Measurements from ENCODE around the gene HOXB9. TPM values are rescaled to one million over a fixed set of nuclear protein-coding genes. Genes with fewer than 3 reads are reported as not detected.

Gene HOXB9
- total and polyA plus RNA-seq, 10 of the 15 experiments (the other 5 are each of a cell fraction or from before 2014, with no cell fraction given) = 0.01 to 0.49 (median 0.09) TPM; not detected in 5

- H3K4me1 ChIP-seq (ENCODE audit: control insufficient read depth, insufficient read depth, low read length) = peaks cover 11% of the 10 kb centered on the region
- RAD21 ChIA-PET (ENCODE audit: unreplicated experiment) = interaction anchor here (0.7 kb wide), 1 partner anchor 169 kb away, joined by 4 read pairs; no protein-coding TSS in a partner anchor
- no peak overlapping the region for H3K4me3 ChIP-seq
- no peaks in the 10 kb centered on the region; a peak in 1 of 4 replicates for H3K36me3 ChIP-seq (ENCODE audit: control insufficient read depth in 2 of 2, insufficient read depth in 2 of 2, low read length in 1 of 2)
- CTCF ChIA-PET = interaction anchor here (0.7 to 1.0 kb wide), 3 partner anchors 10 to 218 kb away, joined by 3 to 5 read pairs (median 3); no protein-coding TSS in a partner anchor
- no peak for DNase-seq (ENCODE audit: low read depth, low spot score)
- H3K9me3 ChIP-seq (replicated peaks; ENCODE audit: control insufficient read depth, insufficient read depth, low read length) = no peaks in the 10 kb centered on the region
- in situ Hi-C loops (cut with MboI) = no loop called here
- TF ChIP-seq, protein P1, sequence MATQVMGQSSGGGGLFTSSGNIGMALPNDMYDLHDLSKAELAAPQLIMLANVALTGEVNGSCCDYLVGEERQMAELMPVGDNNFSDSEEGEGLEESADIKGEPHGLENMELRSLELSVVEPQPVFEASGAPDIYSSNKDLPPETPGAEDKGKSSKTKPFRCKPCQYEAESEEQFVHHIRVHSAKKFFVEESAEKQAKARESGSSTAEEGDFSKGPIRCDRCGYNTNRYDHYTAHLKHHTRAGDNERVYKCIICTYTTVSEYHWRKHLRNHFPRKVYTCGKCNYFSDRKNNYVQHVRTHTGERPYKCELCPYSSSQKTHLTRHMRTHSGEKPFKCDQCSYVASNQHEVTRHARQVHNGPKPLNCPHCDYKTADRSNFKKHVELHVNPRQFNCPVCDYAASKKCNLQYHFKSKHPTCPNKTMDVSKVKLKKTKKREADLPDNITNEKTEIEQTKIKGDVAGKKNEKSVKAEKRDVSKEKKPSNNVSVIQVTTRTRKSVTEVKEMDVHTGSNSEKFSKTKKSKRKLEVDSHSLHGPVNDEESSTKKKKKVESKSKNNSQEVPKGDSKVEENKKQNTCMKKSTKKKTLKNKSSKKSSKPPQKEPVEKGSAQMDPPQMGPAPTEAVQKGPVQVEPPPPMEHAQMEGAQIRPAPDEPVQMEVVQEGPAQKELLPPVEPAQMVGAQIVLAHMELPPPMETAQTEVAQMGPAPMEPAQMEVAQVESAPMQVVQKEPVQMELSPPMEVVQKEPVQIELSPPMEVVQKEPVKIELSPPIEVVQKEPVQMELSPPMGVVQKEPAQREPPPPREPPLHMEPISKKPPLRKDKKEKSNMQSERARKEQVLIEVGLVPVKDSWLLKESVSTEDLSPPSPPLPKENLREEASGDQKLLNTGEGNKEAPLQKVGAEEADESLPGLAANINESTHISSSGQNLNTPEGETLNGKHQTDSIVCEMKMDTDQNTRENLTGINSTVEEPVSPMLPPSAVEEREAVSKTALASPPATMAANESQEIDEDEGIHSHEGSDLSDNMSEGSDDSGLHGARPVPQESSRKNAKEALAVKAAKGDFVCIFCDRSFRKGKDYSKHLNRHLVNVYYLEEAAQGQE (IDR thresholded peaks at IDR 0.05; ENCODE audit: low read depth, low read length) = no peak
- no peak for TF ChIP-seq GABPA (IDR thresholded peaks at IDR 0.05; ENCODE audit: low read depth)
- no peak for TF ChIP-seq ZZZ3 (IDR thresholded peaks at IDR 0.05; ENCODE audit: control insufficient read depth, insufficient read length, low read depth)
- no peak for TF ChIP-seq YY1 (IDR thresholded peaks at IDR 0.05; ENCODE audit: low read depth, low read length)
- no peak for TF ChIP-seq BRCA1 (IDR thresholded peaks at IDR 0.05; ENCODE audit: low read depth, low read length)
- TF ChIP-seq NR2C2 (IDR thresholded peaks at IDR 0.05; ENCODE audit: borderline replicate concordance, control insufficient read depth, insufficient read length, low read depth) = no peak
- no peak for TF ChIP-seq TCF3 (IDR thresholded peaks at IDR 0.05; ENCODE audit: borderline replicate concordance, insufficient read depth, low read depth, low read length)
- TF ChIP-seq BMI1 (IDR thresholded peaks at IDR 0.05; ENCODE audit: borderline replicate concordance) = no peak
- TF ChIP-seq EED (IDR thresholded peaks at IDR 0.05; ENCODE audit: low read depth) = no peak
- no peak for TF ChIP-seq RELA (IDR thresholded peaks at IDR 0.05; ENCODE audit: borderline replicate concordance, partially characterized antibody)
- TF ChIP-seq ZNF24 (IDR thresholded peaks at IDR 0.05) = no peak
- TF ChIP-seq TAF1 (IDR thresholded peaks at IDR 0.05; ENCODE audit: borderline replicate concordance, low read depth, low read length) = no peak
- H3K9ac ChIP-seq (ENCODE audit: control insufficient read depth, insufficient read depth, low read length) = no peak overlapping the region
- H4K20me1 ChIP-seq (ENCODE audit: control insufficient read depth, insufficient read depth) = no peaks in the 10 kb centered on the region
- no peak for ATAC-seq
- H3K4me2 ChIP-seq (ENCODE audit: control insufficient read depth, insufficient read depth) = no peak overlapping the region
- FAIRE-seq = no peak
- H3K27me3 ChIP-seq (replicated peaks in 1 of 2; ENCODE audit: control insufficient read depth in 2 of 2, insufficient read depth in 2 of 2, low read length in 1 of 2) = peaks cover 0 to 5% of the 10 kb centered on the region in 2 experiments; a peak in 2 of 4 replicates
- POLR2A ChIA-PET = interaction anchor here (0.7 to 0.8 kb wide), 2 partner anchors 14 to 838 kb away, joined by 3 to 4 read pairs; no protein-coding TSS in a partner anchor
- no peak overlapping the region for H2AFZ ChIP-seq (ENCODE audit: control insufficient read depth, low read depth, low read length)
- no peaks in the 10 kb centered on the region for H3K79me2 ChIP-seq (ENCODE audit: control insufficient read depth, insufficient read depth, low read length)
- BruUV-seq (replicated peaks) = no TSS peak
- intact Hi-C loops (cut with micrococcal nuclease; ENCODE audit: unreplicated experiment) = no loop called here
- SMC1A ChIA-PET (ENCODE audit: uncharacterized antibody, unreplicated experiment) = interaction anchor here (1.3 kb wide), 1 partner anchor 15 kb away, joined by 3 read pairs; the partner anchor contains the start of gene HOXB5
- H3K27ac ChIP-seq (ENCODE audit: control insufficient read depth, insufficient read depth) = no peak overlapping the region
- 100% methylated on average over 1 of the region's 1 CpG for WGBS (ENCODE audit: insufficient coverage, insufficient replicate concordance, low lambda C conversion rate, missing lambda C conversion rate)
Observed at GRCh38 chr17:48608494-48608834, 17.7 kb downstream of the HOXB9 start.
